NB4 (cell line): ENCODE results near the gene PNMA6F.
"Not testable (repeated sequence)": the region's sequence is repeated elsewhere in the genome, so short reads cannot be mapped to it uniquely, and the experiment has no call there.

Experiments
- CTCF ChIP-seq: IDR thresholded peaks from one replicate; pipeline ENCODE4 v1.5.1; 2012; ENCODE audit warnings: low read depth, low read length
- MAX ChIP-seq: IDR thresholded peaks from 2 replicates; pipeline ENCODE4 v1.6.1; 2011; ENCODE audit warnings: low read depth, low read length

GRCh38 chrX:153283982-153284381 lies 37.6 kb downstream of the PNMA6F start:
- TF ChIP-seq CTCF, MAX: not testable (repeated sequence)
